Measurements from ENCODE around the gene HPS1.

HPS1 gene

GRCh38 chr10:98463976-98464754, 17.4 kb upstream of the HPS1 start:
- DNase-seq (ENCODE audit: low read depth): no peak

GRCh38 chr10:98463016-98463415, 16.3 kb upstream of the HPS1 start:
- DNase-seq (ENCODE audit: low read depth): no peak

- DNase-seq (ENCODE audit: low read depth): no peak
These were observed 14.7 kb upstream of the HPS1 start for GRCh38 chr10:98461500-98461842.

- no peak for DNase-seq (ENCODE audit: low read depth)
These were observed 14.2 kb upstream of the HPS1 start for GRCh38 chr10:98460837-98461499.

- no peak for DNase-seq (ENCODE audit: low read depth)
These were observed 12.4 kb upstream of the HPS1 start for GRCh38 chr10:98458809-98459784.

- no peak for DNase-seq (ENCODE audit: low read depth)
These were observed 11.0 kb upstream of the HPS1 start for GRCh38 chr10:98457721-98458120.

GRCh38 chr10:98456686-98457482, 10.1 kb upstream of the HPS1 start:
- no peak for DNase-seq (ENCODE audit: low read depth)

- DNase-seq (ENCODE audit: low read depth): no peak
These were observed 9.4 kb upstream of the HPS1 start for GRCh38 chr10:98456043-98456570.

- no peak for DNase-seq (ENCODE audit: low read depth)
These were observed 7.0 kb upstream of the HPS1 start for GRCh38 chr10:98453729-98454128.

GRCh38 chr10:98450618-98451017, 3.9 kb upstream of the HPS1 start:
- no peak for DNase-seq (ENCODE audit: low read depth)

- no peak for DNase-seq (ENCODE audit: low read depth)
These were observed 2.6 kb upstream of the HPS1 start for GRCh38 chr10:98449287-98449686.

- no peak for DNase-seq (ENCODE audit: low read depth)
These were observed 529 bp downstream of the HPS1 start for GRCh38 chr10:98446151-98446660.

- no peak for DNase-seq (ENCODE audit: low read depth)
These were observed 1.4 kb downstream of the HPS1 start for GRCh38 chr10:98445200-98445812.

- no peak for DNase-seq (ENCODE audit: low read depth)
These were observed 2.3 kb downstream of the HPS1 start for GRCh38 chr10:98444314-98445006.

- no peak for DNase-seq (ENCODE audit: low read depth)
These were observed 8.0 kb downstream of the HPS1 start for GRCh38 chr10:98438715-98439114.

GRCh38 chr10:98436704-98437103, 10.0 kb downstream of the HPS1 start:
- no peak for DNase-seq (ENCODE audit: low read depth)

GRCh38 chr10:98435178-98435577, 11.6 kb downstream of the HPS1 start:
- no peak for DNase-seq (ENCODE audit: low read depth)

GRCh38 chr10:98433881-98434732, 12.6 kb downstream of the HPS1 start:
- DNase-seq (ENCODE audit: low read depth): no peak

GRCh38 chr10:98433371-98433770, 13.4 kb downstream of the HPS1 start:
- DNase-seq (ENCODE audit: low read depth): no peak
